HFFc6 (cell line): Measurements from ENCODE around the gene PALM. TPM values are rescaled to one million over a fixed set of nuclear protein-coding genes. Genes with fewer than 3 reads are reported as not detected.
A peak's percentile ranks its signal among the peaks of the same experiment; 100 is the strongest.

Source experiments
- DNase-seq: peaks from one replicate; pipeline ENCODE4 v3.0.0-alpha.2; 2018
- H3K27ac Mint-ChIP-seq: 2 replicates; pipeline ENCODE4 v1.8.0; 2020; ENCODE audit warnings: mild to moderate bottlenecking, mixed read lengths
- H3K27me3 Mint-ChIP-seq: 2 replicates; pipeline ENCODE4 v1.8.0; 2021; ENCODE audit warnings: mild to moderate bottlenecking, moderate library complexity, mixed read lengths; ENCODE audit not compliant: insufficient read depth
- H3K36me3 Mint-ChIP-seq: 2 replicates; pipeline ENCODE4 v1.8.0; 2021; ENCODE audit warnings: low read depth, mixed read lengths
- H3K4me1 Mint-ChIP-seq: 2 replicates; pipeline ENCODE4 v1.8.0; 2020; ENCODE audit warnings: low read depth, mixed read lengths
- H3K4me3 Mint-ChIP-seq: 2 replicates; pipeline ENCODE4 v1.8.0; 2020; ENCODE audit warnings: mild to moderate bottlenecking, moderate library complexity, mixed read lengths
- H3K9me3 Mint-ChIP-seq: 2 replicates; pipeline ENCODE4 v1.8.0; 2020; ENCODE audit warnings: mild to moderate bottlenecking, mixed read lengths
- CTCF ChIP-seq: fragments of 200-600 bp; sonication (generic); IDR thresholded peaks from 2 replicates; pipeline ENCODE4 v1.5.0; 2021; ENCODE audit warnings: antibody characterized with exemption, mild to moderate bottlenecking
- total RNA-seq, 6 experiments: library from RNA; stranded (reverse); fragmentation: NEBNext Ultra II Directional; extraction: Animal tissue kit (Norgen Biotek cat#: 25700); gene quantifications; 2 replicates in 1 of 6; 3 replicates in 5 of 6; pipeline ENCODE4 v1.2.3, GENCODE V29; 2021

PALM gene
- total RNA-seq, 6 experiments from 2014 or later: 0.14 to 0.15 TPM; not detected in 4

- Mint-ChIP-seq H3K27me3 (peaks cover 4% of the 10 kb centered on the region), H3K36me3 (peaks cover 27% of the 10 kb centered on the region), H3K9me3 (no peaks in the 10 kb centered on the region), H3K27ac (peak within 1 kb of the TSS; percentile 92), H3K4me1 (peaks cover 25% of the 10 kb centered on the region), H3K4me3 (peak within 1 kb of the TSS; percentile 93)
- DNase-seq: peak; percentile 100
- TF ChIP-seq CTCF: peak; percentile 60
Measured at GRCh38 chr19:796692-797527, 88.2 kb downstream of the PALM start, which contains the start of gene PTBP1. Gene PTBP1, plus strand, starts transcription at chr19:797452. Its CDS starts 46 bp downstream, at chr19:797498.

Other genes starting within 250 kb of the PALM start
- gene SHC2, start 247.9 kb upstream of the PALM start, total RNA-seq: not detected
- gene MADCAM1, start 212.4 kb upstream of the PALM start, total RNA-seq: under 1 TPM; 0.11 to 0.47 (median 0.21) TPM
- 10 to 100 TPM; 20.2 to 24.7 (median 21.1) TPM for gene TPGS1, start 201.4 kb upstream of the PALM start, total RNA-seq
- 10 to 100 TPM; 63.8 to 79.9 (median 64.6) TPM for gene CDC34, start 177.2 kb upstream of the PALM start, total RNA-seq
- under 1 TPM in 1 of 6 experiments, not detected in 5; 0.24 TPM for gene GZMM, start 164.9 kb upstream of the PALM start, total RNA-seq
- gene BSG, start 136.3 kb upstream of the PALM start, total RNA-seq: 100 to 1,000 TPM; 422 to 534 (median 465) TPM
- gene HCN2, start 119.1 kb upstream of the PALM start, total RNA-seq: 1 to 10 TPM; 2.8 to 3.6 (median 3.1) TPM
- gene POLRMT, start 75.4 kb upstream of the PALM start, total RNA-seq: 10 to 100 TPM; 29.9 to 44.2 (median 34.7) TPM
- under 1 TPM in 2 of 6 experiments, not detected in 4; 0.17 to 0.18 TPM for gene FGF22, start 69.1 kb upstream of the PALM start, total RNA-seq
- 10 to 100 TPM; 35.8 to 39.2 (median 38.2) TPM for gene RNF126, start 45.7 kb upstream of the PALM start, total RNA-seq
- gene FSTL3, start 32.5 kb upstream of the PALM start, total RNA-seq: 100 to 1,000 TPM in 3 of 6 experiments, 10 to 100 TPM in 3; 97.1 to 123 (median 101) TPM
- not detected for gene PRSS57, start 13.5 kb upstream of the PALM start, total RNA-seq
- under 1 TPM in 2 of 6 experiments, not detected in 4; 0.05 to 0.07 TPM for gene MISP, start 42.2 kb downstream of the PALM start, total RNA-seq
- gene PTBP1, start 88.5 kb downstream of the PALM start, total RNA-seq: 100 to 1,000 TPM; 307 to 421 (median 380) TPM
- under 1 TPM in 1 of 6 experiments, not detected in 5; 0.09 TPM for gene PLPPR3, start 113.0 kb downstream of the PALM start, total RNA-seq
- gene AZU1, start 118.9 kb downstream of the PALM start, total RNA-seq: not detected
- not detected for gene PRTN3, start 132.1 kb downstream of the PALM start, total RNA-seq
- under 1 TPM in 1 of 6 experiments, not detected in 5; 0.21 TPM for gene ELANE, start 143.4 kb downstream of the PALM start, total RNA-seq
- 1 to 10 TPM in 3 of 6 experiments, under 1 TPM in 3; 0.84 to 1.7 (median 0.98) TPM for gene CFD, start 150.7 kb downstream of the PALM start, total RNA-seq
- 10 to 100 TPM; 58.1 to 91.0 (median 70.9) TPM for gene MED16, start 184.3 kb downstream of the PALM start, total RNA-seq
- gene RNU6-9, start 184.5 kb downstream of the PALM start, total RNA-seq: not detected
- 10 to 100 TPM; 41.9 to 53.4 (median 45.9) TPM for gene R3HDM4, start 204.3 kb downstream of the PALM start, total RNA-seq
- gene KISS1R, start 208.4 kb downstream of the PALM start, total RNA-seq: not detected
- 10 to 100 TPM; 35.1 to 44.2 (median 38.4) TPM for gene ARID3A, start 217.1 kb downstream of the PALM start, total RNA-seq